Astrocyte of the spinal cord (primary cell): ENCODE data around the gene LRP1B.
"Not testable (repeated sequence)": the region's sequence is repeated elsewhere in the genome, so short reads cannot be mapped to it uniquely, and the experiment has no call there.

Source experiments
- DNase-seq: peaks from one replicate; pipeline ENCODE4 v3.0.0; 2011; ENCODE audit warnings: low read depth, low spot score
- H3K4me3 ChIP-seq: 2 replicates; pipeline ENCODE4 v1.5.1; 2011; ENCODE audit warnings: low read depth, mild to moderate bottlenecking, low read length, moderate library complexity
- CTCF ChIP-seq: IDR thresholded peaks from 2 replicates; pipeline ENCODE4 v1.5.1; 2012; ENCODE audit warnings: low read depth, mild to moderate bottlenecking, low read length, inconsistent platforms
- in situ Hi-C: cut with HindIII; loops from 2 replicates; pipeline ENCODE4 v1.10.0; 2017; ENCODE audit warnings: low sequenced_read_pairs

LRP1B gene

GRCh38 chr2:140662504-140662903 lies 1468.3 kb downstream of the LRP1B start:
- TF ChIP-seq CTCF: no peak
- DNase-seq: no peak
- no peak overlapping the region for H3K4me3 ChIP-seq
- in situ Hi-C loops: no loop called here

GRCh38 chr2:140658760-140659692 lies 1471.8 kb downstream of the LRP1B start:
- in situ Hi-C loops: no loop called here
- no peak for TF ChIP-seq CTCF
- DNase-seq: no peak
- H3K4me3 ChIP-seq: no peak overlapping the region

GRCh38 chr2:140657657-140658056 lies 1473.2 kb downstream of the LRP1B start:
- DNase-seq: peak; percentile 51
- H3K4me3 ChIP-seq: no peak overlapping the region
- in situ Hi-C loops: no loop called here
- no peak for TF ChIP-seq CTCF

- DNase-seq: no peak
- H3K4me3 ChIP-seq: no peak overlapping the region
- no peak for TF ChIP-seq CTCF
- in situ Hi-C loops: no loop called here
These were observed 1476.3 kb downstream of the LRP1B start for GRCh38 chr2:140654565-140654964.

GRCh38 chr2:140650825-140651224 lies 1480.0 kb downstream of the LRP1B start:
- peak; percentile 58 for DNase-seq
- no peak overlapping the region for H3K4me3 ChIP-seq
- TF ChIP-seq CTCF: no peak
- in situ Hi-C loops: no loop called here

GRCh38 chr2:140650134-140650533 lies 1480.7 kb downstream of the LRP1B start:
- in situ Hi-C loops, DNase-seq: not testable (repeated sequence)

GRCh38 chr2:140648393-140648792 lies 1482.4 kb downstream of the LRP1B start:
- in situ Hi-C loops: no loop called here
- no peak for TF ChIP-seq CTCF
- H3K4me3 ChIP-seq: no peak overlapping the region
- no peak for DNase-seq

More at GRCh38 chr2:140650134-140650533, 1480.7 kb downstream of the LRP1B start:
- H3K4me3 ChIP-seq: not testable (repeated sequence)
